Kidney capillary endothelial cell (primary cell): ENCODE measurements around the gene EN1.

ENCODE experiments used
- DNase-seq: peaks from one replicate; pipeline ENCODE4 v3.0.0-alpha.2; 2018; ENCODE audit warnings: low spot score

EN1 gene

GRCh38 chr2:118855451-118856279, 8.2 kb upstream of the EN1 start:
- peak; percentile 56 for DNase-seq

GRCh38 chr2:118854507-118855345, 7.3 kb upstream of the EN1 start:
- DNase-seq = no peak

GRCh38 chr2:118853651-118854291, 6.3 kb upstream of the EN1 start:
- no peak for DNase-seq

- DNase-seq = no peak
These were observed 5.7 kb upstream of the EN1 start for GRCh38 chr2:118853129-118853640.

- DNase-seq = no peak
These were observed 5.2 kb upstream of the EN1 start for GRCh38 chr2:118852605-118853128.

GRCh38 chr2:118851650-118852049, 4.2 kb upstream of the EN1 start:
- no peak for DNase-seq

- DNase-seq = no peak
These were observed 3.5 kb upstream of the EN1 start for GRCh38 chr2:118850901-118851415.

GRCh38 chr2:118850168-118850900, 2.9 kb upstream of the EN1 start:
- DNase-seq = no peak

- DNase-seq = no peak
These were observed 2.0 kb upstream of the EN1 start for GRCh38 chr2:118849226-118850167.

- DNase-seq = no peak
These were observed 1.2 kb upstream of the EN1 start for GRCh38 chr2:118848381-118849225.

- DNase-seq = no peak
These were observed 319 bp upstream of the EN1 start for GRCh38 chr2:118847762-118848172.

GRCh38 chr2:118846442-118846952, 951 bp downstream of the EN1 start:
- no peak for DNase-seq

- no peak for DNase-seq
These were observed 1.7 kb downstream of the EN1 start for GRCh38 chr2:118845522-118846441.

GRCh38 chr2:118845005-118845521, 2.4 kb downstream of the EN1 start:
- no peak for DNase-seq

- DNase-seq = no peak
These were observed 3.0 kb downstream of the EN1 start for GRCh38 chr2:118844261-118845004.

GRCh38 chr2:118843483-118844132, 3.8 kb downstream of the EN1 start:
- no peak for DNase-seq
